Activated CD8-positive, alpha-beta memory T cell treated with anti-CD3 and anti-CD28 coated beads for 48 hours (primary cell): ENCODE data around the gene ATP8B3.

Experiments used
- DNase-seq, 3 experiments: peaks; one replicate each; pipeline ENCODE4 v3.0.0-alpha.2; 2020; ENCODE audit warnings: low read depth in 2 of 3, low spot score in 2 of 3

The ATP8B3 gene

GRCh38 chr19:1758959-1759903 lies 52.8 kb downstream of the ATP8B3 start:
- DNase-seq, result no peak

DNA sequence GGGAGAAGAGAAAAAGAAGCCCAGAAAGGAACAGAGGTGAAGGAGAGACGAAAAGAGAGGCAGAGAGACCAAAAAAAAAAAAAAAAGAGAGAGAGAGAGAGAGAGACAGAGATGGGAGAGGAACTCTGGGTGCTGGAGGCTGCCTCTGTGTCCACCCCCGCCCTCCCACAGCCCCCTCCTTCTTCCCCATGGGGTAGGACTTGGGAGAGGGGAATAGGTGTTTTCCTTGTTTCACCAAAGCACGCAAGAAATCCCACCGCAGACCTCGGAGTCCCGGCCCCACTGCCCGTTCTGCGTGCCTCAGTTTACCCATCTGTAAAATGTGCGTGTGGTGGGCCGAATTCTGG lies 53.9 kb downstream of the ATP8B3 start:
- DNase-seq, result no peak

GRCh38 chr19:1757468-1758230 lies 54.4 kb downstream of the ATP8B3 start:
- no peak for DNase-seq

- no peak for DNase-seq
Measured at GRCh38 chr19:1756705-1757465, 55.2 kb downstream of the ATP8B3 start.

DNA sequence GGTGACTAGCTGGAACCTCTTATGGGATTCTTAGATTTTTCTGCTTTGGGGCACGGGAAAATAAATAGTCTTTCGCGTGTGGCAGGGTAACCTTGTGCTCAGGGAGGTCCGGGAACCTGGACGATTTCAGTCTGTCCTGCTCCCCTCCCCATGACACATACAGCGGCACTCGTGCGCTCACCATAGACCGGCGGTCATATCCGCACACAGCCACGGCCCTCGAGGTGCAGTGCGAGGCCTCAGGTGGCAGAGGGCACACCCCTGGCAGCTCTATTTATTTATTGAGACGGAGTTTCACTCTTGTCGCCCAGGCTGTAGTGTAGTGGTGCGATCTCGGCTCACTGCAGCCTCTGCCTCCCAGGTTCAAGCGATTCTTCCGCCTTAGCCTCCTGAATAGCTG lies 55.8 kb downstream of the ATP8B3 start:
- DNase-seq, result no peak

DNA sequence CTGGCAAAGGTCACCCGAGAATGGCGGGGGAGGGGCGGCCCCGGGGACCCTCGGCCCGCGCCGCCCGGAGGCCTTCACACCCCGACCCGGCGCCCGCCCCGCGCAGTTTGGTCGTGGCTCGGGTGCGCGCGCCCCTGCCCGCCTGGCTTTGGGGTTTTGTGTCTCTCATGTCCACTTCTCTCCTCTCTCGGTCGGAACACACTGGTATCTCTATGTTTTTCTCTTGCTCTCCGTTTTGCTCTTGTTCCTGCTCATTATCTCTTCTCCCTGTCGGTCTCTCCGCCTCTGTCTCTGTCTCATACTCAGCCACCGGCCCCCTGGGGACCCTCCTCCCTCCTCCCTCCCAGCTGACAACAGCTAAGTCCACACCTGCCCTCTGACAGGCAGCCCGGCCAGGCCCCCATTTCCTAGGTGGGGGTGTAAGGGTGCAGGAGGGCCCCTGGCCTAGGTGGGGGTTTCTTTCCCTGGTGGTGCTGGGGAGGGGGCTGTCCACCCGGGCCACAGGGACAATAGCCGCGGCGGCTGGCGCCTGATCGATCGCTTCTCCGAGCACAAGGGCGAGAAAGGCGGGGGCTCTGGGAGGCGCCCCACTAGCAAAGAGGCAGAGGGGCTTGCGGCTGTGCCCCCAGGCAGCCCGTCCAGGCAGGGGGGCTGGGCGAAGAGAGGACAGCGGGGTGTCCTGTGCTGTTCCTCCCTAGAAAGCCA lies 56.5 kb downstream of the ATP8B3 start:
- no peak for DNase-seq

- no peak for DNase-seq
Measured at GRCh38 chr19:1754636-1755466, 57.2 kb downstream of the ATP8B3 start.

DNA sequence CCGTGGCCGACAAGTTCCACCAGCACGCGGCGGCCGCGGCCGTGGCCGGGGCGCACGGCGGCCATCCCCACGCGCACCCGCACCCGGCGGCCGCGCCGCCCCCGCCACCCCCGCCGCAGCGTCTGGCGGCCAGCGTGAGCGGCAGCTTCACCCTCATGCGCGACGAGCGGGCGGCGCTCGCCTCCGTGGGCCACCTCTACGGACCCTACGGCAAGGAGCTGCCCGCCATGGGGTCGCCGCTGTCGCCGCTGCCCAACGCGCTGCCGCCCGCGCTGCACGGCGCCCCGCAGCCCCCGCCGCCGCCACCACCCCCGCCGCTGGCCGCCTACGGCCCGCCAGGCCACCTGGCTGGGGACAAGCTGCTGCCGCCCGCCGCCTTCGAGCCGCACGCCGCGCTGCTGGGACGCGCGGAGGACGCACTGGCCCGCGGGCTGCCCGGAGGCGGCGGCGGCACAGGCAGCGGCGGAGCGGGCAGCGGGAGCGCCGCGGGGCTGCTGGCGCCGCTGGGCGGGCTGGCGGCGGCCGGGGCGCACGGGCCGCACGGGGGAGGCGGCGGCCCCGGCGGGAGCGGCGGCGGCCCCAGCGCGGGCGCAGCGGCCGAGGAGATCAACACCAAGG lies 57.9 kb downstream of the ATP8B3 start:
- DNase-seq, result no peak

GRCh38 chr19:1752757-1753728 lies 59.0 kb downstream of the ATP8B3 start, which contains the start of gene ONECUT3:
Gene ONECUT3, plus strand, starts transcription at chr19:1753506. Its CDS starts 157 bp downstream, at chr19:1753663.
- DNase-seq, result no peak

GRCh38 chr19:1752009-1752756 lies 59.9 kb downstream of the ATP8B3 start:
- no peak for DNase-seq

- DNase-seq, result no peak
Measured at GRCh38 chr19:1751367-1752008, 60.6 kb downstream of the ATP8B3 start.

GRCh38 chr19:1750343-1751021 lies 61.6 kb downstream of the ATP8B3 start:
- no peak for DNase-seq

DNA sequence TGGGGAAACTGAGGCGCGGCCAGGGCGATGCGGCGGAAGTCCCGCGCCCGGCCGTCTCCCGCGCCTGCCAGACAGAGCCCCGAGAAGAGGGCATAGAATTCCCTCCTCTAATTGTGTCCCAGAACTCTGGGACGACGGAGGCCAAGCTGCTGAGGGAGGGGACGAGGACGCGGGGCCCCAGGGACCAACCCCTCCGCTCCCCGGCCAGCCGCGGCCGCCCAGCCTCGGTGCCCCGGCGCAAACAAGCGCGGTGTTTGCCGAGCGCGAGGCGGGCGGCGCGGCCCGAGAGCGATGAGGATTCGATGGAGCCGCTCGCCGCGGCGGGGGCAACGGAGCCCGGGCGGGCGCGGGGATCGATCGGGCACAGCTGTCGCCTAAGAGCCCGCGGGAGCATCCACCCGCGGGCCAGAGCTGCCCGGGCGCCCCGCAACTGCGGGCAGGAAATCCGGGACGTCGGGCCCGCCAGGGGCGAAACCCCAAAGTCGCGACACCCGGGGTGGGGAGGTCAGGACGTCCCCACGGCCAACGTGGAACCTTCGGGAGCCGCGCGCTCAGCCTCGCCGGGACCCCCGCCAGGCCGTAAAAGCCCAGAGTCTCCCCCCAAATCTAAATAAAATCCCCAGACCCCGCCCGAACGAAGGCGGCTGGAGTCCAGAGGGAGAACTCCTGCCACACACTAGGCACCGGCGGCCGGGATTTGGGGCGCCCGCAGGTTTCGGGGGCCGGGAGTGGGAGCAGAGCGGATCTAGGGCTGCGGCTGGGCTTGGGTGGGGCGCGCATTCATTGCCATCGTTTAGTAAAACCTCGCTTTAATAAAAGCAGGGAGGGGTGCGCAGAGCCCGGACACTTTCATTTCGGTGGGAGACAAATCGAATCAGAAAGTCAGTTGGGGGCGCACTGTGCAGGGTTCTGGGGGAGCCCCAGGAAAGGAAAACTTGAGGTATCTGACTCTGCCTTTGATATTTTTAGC lies 62.4 kb downstream of the ATP8B3 start:
- DNase-seq, result no peak

GRCh38 chr19:1748873-1749341 lies 63.2 kb downstream of the ATP8B3 start:
- no peak for DNase-seq
